Right hindlimb (tissue), 1 donor: ENCODE measurements around the gene PRRT2.

ENCODE experiments used
- DNase-seq: peaks from one replicate; pipeline ENCODE4 v3.0.0-alpha.2; 2018

Gene PRRT2

DNA sequence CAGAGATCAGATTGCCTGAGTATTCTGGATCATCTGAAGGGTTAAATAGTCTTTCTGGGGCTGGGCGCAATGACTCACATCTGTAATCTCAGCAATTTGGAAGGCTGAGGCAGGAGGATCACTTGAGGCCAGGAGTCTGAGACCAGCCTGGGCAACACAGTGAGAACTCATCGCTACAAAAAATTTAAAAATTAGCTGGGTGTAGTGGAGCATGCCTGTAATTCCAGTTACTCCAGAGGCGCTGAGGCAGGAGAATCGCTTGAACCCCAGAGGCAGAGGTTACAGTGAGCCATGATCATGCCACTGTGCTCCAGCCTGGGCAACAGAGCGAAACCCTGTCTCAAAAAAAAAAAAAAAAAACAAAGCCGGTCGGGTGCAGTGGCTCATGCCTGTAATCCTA is 23.9 kb downstream of the PRRT2 start:
- no peak for DNase-seq

DNA sequence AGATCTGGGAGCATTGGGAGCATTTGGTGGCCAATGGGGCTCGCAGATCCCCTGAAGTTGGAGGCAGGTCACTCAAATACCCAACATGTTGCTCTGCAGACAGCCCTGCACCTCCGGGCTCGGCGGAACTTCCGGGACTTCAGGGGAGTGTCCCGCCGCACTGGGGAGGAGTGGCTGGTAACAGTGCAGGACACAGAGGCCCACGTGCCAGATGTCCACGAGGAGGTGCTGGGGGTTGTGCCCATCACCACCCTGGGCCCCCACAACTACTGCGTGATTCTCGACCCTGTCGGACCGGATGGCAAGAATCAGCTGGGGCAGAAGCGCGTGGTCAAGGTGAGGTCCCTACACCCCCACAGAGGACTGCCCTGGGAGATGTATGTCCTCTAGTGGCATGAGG is 24.6 kb downstream of the PRRT2 start:
- no peak for DNase-seq

GRCh38 chr16:29837841-29838240 is 25.8 kb downstream of the PRRT2 start:
- no peak for DNase-seq

DNA sequence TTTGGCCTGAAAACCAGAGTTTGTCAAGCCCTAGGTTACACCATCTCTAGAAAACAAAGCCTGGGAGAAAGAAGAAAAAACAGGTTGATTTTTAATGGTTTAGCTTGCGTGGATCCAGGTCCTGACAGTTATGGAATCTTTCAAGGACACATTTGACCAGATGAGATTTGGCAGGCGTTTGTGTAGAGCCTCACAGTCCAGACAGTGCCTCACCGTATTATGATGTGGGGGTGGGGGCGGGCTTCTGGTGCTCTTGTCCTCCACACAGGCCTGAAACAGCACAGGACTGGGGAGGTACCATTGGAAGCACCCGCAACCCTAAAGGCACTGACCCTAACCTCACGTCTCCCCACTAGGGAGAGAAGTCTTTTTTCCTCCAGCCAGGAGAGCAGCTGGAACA is 27.8 kb downstream of the PRRT2 start:
- no peak for DNase-seq

GRCh38 chr16:29840240-29840639 is 28.2 kb downstream of the PRRT2 start:
- DNase-seq, result no peak

GRCh38 chr16:29841631-29842030 is 29.6 kb downstream of the PRRT2 start:
- DNase-seq, result no peak

DNA sequence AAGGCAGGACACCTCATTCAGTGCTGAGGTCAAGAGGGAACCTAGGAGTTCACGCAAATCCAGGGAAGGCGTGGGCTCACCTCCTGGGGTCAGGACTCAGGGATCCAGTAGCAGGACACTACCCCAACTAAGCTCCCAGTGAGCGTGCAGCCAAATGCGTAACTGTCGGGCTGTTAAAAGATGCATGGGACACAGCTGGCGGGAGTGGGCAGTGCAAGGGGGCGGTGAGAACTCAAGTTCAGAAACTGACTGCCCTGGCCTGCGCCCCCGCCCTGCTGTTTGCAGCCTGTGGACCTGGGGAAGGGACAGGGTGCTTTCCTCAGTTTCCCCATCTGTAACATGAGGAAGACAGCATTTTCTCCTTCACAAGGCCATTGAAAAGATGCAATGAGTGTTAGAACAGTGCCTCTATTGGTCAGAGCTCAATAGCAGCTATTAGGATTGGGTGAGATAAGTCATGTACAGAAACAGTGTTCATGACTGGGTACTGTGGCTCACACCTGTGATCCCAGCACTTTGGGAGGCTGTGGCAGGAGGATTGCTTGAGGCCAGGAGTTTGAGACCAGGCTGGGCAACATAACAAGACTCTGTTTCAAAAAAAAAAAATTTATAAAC is 30.8 kb downstream of the PRRT2 start:
- DNase-seq, result no peak

GRCh38 chr16:29843931-29844330 is 31.9 kb downstream of the PRRT2 start:
- no peak for DNase-seq

GRCh38 chr16:29844575-29845331 is 32.8 kb downstream of the PRRT2 start:
- no peak for DNase-seq

GRCh38 chr16:29845656-29846055 is 33.7 kb downstream of the PRRT2 start:
- no peak for DNase-seq

DNA sequence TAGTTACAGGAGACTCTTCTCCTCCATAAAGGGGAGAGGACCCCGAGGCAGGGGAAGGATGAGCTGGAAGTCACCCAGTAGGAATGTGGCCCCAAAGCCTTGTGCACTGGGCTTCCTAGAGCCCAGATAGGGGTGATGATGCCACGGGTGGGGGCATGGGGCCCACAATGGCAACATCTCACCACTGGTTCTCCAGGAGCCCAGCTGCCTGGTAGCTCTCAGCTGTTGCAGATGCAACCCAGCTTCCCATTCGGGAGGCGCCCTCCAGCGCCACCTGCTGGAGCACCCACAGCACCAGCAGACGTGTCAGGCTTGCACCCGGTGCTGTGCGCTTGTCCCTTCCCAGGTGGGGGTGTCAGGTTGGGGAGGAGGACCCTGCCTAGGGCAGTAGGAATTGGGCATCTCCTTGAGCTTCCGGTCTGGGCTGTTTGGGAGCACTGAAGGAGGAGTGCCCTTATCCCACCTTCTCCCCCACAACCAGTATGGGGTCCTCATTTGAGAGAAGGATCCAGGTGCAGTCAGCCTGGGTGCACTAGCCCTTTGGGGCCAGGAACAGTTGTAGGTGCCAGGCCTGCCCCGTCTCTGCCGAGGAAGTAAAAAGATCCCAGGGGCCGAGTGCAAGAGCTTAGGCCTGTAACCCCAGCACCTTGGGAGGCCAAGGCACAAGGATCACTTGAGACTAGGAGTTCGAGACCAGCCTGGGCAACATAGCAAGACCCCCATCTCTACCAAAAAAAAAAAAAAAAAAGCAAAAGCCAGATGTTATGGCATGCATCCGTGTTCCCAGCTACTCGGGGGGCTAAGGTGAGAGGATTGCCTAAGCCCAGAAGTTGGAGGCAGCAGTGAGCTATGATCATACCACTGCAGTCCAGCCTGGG is 36.7 kb downstream of the PRRT2 start:
- peak; percentile 68 for DNase-seq

- DNase-seq, result no peak
Measured at GRCh38 chr16:29849505-29849904, 37.5 kb downstream of the PRRT2 start.

DNA sequence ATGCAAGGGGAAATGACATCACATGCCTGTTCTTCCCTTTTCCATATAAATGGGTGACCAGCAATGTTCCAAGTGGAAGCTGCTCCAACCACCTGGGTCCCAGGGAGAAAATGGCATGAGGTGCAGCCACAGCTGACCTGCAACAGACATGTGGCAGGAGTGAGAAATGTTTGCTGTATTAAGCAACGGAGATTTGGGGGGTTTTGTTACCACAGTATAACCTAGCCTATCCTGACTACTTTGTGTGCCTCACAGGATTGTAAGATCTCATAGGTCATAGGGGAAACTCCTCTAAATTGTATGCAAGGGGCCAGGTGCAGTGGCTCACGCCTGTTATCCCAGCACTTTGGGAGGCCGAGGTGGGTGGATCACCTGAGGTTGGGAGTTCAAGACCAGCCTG is 39.0 kb downstream of the PRRT2 start:
- no peak for DNase-seq

DNA sequence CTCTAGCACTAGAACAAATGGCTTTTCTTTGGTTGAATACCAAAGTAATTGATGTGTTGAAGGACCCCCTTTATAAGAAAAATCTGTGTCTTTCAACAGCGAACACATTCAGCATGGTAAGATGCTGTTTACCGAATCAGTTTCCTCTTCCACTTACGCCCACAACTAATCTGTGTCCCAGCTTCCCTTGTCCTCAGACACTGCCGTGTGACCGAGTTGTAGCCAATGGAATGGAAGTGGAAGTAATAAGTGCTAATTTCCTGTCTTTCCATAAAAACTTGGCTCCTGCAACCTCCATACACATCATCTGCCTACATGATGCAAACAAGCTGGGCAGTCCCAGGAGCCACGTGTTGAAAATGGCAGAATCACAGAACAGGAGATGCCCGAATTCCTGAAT is 40.7 kb downstream of the PRRT2 start:
- no peak for DNase-seq

DNA sequence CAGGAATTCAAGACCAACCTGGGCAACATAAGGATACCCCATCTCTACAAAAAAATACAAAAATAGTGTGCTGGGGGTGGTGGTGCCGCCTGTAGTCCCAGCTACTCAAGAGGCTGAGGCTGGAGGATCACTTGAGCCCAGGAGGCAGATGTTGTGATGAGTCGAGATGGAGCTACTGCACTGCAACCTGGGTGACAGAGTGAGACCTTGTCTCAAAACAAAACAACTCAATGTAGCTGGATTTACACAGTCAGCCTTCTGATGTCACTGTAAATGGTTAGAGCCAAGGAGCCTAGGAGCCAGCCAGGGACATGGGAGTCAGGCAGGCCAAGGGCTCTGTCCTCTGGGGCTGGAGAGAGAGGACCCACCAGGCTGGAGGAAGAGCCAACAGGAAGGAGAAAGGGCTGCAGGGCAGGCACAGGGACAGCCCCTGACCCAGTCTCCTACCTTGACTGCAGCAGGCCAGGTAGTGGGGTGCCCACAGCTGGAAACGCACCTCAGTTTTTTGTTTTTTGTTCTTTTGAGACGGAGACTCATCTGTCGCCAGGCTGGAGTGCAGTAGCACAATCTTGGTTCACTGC is 42.6 kb downstream of the PRRT2 start:
- DNase-seq, result no peak

- no peak for DNase-seq
Measured at GRCh38 chr16:29857133-29857760, 45.3 kb downstream of the PRRT2 start.

GRCh38 chr16:29858149-29858849 is 46.3 kb downstream of the PRRT2 start:
- DNase-seq, result no peak

- no peak for DNase-seq
Measured at GRCh38 chr16:29858974-29859373, 47.0 kb downstream of the PRRT2 start.

GRCh38 chr16:29860218-29860617 is 48.2 kb downstream of the PRRT2 start:
- DNase-seq, result no peak

DNA sequence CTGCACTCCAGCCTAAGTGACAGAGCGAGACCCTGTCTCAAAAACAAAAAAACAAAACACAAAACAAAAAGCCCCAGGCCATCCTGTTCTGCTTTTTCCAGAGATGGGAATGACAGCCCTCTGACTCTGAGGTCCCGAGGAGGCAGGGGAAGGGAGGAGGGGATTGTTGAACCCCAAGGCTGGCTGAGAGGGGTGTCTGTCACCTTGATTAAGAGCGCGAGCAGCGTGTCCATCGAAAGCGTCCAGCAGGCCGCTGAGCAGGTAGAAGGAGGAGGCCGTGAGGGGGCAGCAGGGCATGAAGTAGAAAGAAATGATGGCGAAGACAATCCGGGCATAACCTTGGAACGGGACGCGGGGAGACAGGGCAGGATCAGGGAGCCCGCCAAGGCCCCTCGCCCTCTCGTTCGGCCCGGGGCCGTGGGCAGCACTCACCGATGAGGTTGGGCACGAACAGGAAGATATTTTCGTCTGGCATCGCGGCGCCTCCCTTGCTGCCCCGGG is 50.4 kb downstream of the PRRT2 start:
- DNase-seq, result peak; percentile 40

- peak; percentile 95 for DNase-seq
Measured at GRCh38 chr16:29862884-29863668, 51.1 kb downstream of the PRRT2 start, which contains the start of gene CDIPT. CDIPT (minus strand) TSS chr16:29863226; CDS start chr16:29862857, 369 bp downstream.
